GM18505 (cell line): Measurements from ENCODE around the gene MYO7A.

ENCODE experiments used
- ATAC-seq: cut with Tn5 transposase; IDR thresholded peaks from one replicate; pipeline ENCODE4 v1.9.1; 2021; ENCODE audit not compliant: unreplicated experiment
- POLR2A ChIP-seq: IDR thresholded peaks from 4 replicates; pipeline ENCODE4 v1.6.1; 2011; ENCODE audit warnings: borderline replicate concordance; ENCODE audit not compliant: insufficient read depth, insufficient read length; ENCODE audit errors: extremely low read depth

Gene MYO7A

DNA sequence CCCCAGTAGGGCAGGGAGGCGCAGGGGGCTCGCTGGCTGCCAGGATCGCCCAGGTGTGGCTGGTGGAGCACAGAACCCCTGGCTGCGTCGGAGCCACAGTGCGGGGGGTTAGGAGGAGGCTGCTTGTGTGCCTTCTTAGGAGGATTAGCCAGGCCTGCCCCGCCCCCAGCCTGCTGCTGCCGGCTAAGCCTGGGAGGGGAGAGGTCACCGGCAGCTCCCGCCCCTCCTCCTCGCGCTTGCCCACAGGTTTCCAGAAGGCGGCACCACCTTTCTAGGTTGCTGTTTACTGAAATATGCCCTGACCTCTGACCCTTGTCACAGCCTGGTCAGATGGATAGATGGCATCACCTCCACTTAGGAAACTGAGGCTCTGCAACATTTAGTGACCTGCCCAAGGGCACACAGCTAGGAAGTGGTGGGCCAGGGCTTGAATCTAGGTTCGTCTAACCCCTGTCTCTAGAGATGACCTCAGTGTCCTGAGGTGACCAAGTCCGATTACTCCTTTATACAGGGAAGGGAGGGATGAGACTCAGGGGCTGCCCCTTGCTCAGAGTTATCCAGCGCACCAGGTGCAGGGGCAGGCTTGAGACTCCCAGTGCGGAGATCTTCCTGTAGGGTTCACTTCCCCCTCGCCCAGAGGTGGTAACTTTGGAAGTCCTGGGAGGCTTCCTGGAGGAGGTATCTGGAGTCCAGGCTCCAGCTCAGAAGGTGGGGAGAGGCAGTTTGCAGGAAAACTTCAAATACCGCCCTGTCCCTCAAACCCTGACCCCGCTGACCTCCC lies 44.0 kb downstream of the MYO7A start:
- no peak for ATAC-seq
- TF ChIP-seq POLR2A, result no peak

DNA sequence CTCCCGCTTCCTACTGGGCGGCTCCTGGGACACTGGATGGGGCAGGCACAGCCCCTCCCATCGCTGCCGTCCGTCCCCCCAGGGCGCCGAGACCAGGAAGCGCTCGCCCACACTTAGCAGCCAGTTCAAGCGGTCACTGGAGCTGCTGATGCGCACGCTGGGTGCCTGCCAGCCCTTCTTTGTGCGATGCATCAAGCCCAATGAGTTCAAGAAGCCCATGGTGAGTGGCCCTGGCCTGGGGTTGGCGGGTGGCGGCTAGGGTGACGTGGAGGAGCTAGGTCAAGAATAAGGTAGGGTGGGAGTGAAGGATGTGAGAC lies 44.6 kb downstream of the MYO7A start:
- TF ChIP-seq POLR2A, result no peak
- no peak for ATAC-seq

DNA sequence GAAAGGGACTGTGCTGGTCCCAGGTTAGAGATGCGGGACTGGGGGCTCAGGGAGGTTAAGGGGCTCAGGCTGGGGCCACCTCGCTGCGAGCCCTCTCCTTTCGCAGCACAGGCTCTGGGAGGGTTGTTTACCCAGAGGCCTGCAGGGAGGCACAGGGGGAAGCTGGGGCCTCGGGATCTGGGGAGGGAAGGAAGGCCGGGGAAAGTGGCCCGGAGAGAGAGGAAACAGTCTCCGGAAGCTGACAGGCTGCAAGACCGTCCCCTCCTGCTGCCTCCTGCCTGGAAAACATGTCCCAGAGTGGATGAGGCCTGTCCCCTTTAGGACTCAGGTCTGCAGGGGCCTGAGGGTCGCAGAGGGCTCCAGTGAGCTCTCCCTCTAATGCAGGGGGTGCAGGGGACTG lies 45.4 kb downstream of the MYO7A start:
- no peak for ATAC-seq

DNA sequence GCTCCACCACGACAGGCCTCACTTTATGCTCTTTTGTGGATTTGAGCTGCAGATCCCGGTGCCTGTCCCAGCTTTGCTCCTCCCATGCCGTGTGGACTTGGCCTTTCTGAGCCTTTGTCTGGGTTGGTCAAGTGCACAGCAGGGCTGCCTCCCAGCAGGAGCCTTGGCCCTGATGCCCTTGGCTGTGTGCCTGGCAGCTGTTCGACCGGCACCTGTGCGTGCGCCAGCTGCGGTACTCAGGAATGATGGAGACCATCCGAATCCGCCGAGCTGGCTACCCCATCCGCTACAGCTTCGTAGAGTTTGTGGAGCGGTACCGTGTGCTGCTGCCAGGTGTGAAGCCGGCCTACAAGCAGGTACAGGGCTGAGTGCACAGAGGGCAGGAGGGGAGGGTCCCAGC lies 46.5 kb downstream of the MYO7A start:
- no peak for ATAC-seq
- no peak for TF ChIP-seq POLR2A

More for the DNA sequence above, 45.4 kb downstream of the MYO7A start:
- TF ChIP-seq POLR2A, result no peak

DNA sequence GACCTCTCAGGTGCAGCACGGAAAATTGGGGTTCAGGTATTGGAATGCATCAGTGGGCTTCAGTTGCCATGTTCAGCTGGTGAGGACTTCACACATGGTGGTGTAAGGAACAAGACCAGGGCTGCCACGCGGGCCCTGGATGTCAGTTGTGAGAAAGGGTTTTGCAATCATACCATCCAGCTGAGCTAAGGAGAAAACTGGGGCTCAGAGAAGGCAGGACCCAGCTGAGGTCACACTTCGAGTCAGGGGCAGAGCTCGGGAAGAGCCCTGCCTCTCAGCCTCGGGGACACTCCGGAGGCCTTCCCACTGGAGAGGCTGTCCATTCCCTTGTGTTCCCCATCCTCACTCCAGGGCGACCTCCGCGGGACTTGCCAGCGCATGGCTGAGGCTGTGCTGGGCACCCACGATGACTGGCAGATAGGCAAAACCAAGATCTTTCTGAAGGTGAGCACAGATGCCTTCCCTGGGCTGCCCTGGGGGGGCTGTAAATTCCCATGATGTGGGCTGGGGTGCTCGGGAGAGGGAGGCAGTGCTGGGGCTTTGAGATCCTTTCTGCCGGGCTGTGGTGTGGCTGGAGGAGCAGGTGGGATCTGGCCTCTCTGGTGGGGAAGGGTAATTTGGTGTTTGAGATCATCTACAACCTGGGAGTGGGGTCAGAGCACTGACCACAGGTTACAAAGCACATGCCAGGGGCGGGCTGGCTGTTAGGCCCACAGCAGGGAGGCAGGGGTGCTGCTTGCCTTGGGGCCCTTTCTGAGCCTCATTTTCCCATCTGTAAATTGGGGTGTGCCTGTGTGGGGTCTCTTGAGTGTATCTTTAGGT lies 47.2 kb downstream of the MYO7A start:
- TF ChIP-seq POLR2A, result no peak
- no peak for ATAC-seq

DNA sequence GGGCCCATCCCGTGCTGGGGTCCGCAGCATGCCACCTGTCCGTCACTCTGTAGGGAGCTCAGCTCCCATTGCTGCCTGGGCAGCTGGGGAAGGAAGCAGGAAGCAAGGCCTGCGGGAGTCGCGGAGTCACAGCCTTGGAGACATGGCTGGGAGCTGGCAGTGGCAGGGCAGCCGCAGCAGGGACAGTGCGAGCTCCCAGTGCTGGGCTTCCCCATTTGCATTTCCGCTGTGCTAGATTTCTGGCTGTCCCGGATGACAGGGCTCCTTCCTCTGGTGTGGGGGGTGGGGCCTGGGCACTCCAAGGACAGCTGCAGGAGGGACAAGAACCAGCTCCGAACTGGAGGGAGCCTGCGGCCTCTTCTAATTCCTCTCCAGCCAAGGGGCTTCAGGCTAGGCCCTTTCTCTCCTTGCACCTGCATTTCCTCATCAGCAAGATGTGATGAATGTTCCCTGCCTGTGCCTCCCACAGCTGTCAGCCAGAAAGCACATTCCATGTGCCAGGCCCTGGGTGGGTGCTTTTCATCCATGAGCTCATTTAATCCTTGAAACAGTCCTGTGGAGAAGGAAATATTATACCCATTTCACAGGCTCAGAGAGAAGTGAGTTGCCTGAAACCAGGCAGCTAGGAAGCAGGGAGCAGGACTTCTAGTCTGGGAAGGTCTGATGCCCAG lies 48.0 kb downstream of the MYO7A start:
- TF ChIP-seq POLR2A, result no peak
- no peak for ATAC-seq

DNA sequence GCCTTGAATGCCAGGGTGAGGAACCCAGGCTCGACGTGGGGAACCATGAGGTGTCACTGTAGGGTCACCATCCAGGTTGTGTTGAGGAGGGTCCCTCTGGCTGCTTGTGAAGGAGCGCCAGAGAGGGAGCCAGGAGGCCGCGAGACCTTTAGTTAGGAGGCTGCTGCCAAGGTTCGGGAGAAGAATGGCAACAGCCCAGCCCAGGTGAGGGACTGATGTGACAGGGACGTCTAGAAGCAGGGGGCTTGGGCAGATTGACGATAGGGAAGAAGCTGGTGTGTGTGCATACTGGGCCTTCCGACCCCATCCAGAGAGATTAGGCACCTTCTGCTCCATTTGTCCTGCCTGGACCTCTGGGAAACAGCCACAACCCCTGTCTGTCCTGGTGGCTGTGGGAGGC lies 49.0 kb downstream of the MYO7A start:
- TF ChIP-seq POLR2A, result no peak
- no peak for ATAC-seq

DNA sequence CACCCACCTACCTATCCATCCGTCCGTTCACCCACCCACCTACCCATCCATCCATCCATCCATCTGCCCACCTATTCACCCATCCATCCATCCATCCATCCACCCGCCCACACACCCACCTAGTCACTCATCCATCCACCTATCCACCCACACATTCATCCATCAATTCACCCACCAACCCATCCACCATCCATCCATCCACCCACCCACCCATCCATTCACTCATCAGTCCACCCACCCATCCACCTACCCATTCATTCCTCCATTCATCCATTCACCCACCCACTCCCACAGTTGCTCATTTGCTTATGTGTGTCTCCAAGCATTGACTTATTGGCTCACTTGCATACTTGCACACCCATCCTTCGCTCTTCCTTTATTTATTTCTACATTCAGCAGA lies 50.1 kb downstream of the MYO7A start:
- TF ChIP-seq POLR2A, result no peak
- no peak for ATAC-seq

DNA sequence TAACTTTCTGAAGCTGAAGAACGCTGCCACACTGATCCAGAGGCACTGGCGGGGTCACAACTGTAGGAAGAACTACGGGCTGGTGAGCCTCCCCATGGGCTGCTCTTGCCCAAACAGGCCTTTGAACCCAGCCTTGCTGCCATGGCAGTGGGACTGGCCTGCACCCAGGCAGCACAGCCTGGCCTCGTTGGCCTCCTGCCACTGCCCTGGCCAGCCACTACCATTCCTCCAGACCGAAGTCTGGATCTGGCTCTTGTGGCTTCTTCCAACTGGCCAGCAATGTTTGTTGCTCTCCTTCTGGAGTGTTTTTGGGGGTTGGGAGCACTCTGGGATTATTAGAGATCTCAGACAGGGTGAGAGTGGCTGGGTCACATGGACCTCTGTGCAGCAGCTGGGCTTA lies 51.0 kb downstream of the MYO7A start:
- no peak for ATAC-seq
- no peak for TF ChIP-seq POLR2A

DNA sequence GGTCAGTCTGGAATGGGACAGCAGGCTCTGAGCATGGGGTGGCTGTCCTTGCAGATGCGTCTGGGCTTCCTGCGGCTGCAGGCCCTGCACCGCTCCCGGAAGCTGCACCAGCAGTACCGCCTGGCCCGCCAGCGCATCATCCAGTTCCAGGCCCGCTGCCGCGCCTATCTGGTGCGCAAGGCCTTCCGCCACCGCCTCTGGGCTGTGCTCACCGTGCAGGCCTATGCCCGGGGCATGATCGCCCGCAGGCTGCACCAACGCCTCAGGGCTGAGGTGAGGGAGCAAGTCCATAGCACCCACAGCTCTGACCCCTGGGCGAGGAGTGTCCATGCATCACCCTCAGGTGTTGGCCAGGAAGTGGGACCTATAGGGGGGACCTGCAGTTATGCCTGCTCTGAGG lies 51.6 kb downstream of the MYO7A start:
- ATAC-seq, result no peak

DNA sequence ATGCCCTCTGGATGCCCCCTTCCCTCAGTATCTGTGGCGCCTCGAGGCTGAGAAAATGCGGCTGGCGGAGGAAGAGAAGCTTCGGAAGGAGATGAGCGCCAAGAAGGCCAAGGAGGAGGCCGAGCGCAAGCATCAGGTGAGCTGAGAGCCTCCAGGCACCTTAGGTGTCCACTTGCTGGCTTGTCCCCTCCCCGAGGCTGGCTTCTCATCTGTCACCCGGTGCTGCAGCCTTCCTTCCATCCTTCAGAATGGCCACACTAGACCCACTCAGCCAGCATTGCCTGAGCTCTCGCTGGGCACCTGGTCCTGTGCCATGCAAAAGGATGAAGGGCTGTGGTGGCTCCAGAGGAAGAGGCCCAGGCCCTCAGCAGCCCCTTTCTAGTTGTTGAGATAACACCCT lies 52.3 kb downstream of the MYO7A start:
- ATAC-seq, result no peak
- TF ChIP-seq POLR2A, result no peak

More for the DNA sequence above, 51.6 kb downstream of the MYO7A start:
- no peak for TF ChIP-seq POLR2A

DNA sequence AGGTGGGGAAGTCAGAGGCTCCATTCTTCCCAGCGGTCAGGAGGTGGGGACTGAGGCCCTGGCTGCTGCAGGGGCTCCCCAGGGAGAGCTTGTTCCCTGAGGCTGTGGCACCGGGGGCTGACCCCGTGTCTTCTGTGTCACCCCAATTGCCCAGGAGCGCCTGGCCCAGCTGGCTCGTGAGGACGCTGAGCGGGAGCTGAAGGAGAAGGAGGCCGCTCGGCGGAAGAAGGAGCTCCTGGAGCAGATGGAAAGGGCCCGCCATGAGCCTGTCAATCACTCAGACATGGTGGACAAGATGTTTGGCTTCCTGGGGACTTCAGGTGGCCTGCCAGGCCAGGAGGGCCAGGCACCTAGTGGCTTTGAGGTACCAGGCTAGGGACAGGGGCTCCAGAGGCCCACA lies 53.2 kb downstream of the MYO7A start:
- no peak for ATAC-seq
- TF ChIP-seq POLR2A, result no peak

DNA sequence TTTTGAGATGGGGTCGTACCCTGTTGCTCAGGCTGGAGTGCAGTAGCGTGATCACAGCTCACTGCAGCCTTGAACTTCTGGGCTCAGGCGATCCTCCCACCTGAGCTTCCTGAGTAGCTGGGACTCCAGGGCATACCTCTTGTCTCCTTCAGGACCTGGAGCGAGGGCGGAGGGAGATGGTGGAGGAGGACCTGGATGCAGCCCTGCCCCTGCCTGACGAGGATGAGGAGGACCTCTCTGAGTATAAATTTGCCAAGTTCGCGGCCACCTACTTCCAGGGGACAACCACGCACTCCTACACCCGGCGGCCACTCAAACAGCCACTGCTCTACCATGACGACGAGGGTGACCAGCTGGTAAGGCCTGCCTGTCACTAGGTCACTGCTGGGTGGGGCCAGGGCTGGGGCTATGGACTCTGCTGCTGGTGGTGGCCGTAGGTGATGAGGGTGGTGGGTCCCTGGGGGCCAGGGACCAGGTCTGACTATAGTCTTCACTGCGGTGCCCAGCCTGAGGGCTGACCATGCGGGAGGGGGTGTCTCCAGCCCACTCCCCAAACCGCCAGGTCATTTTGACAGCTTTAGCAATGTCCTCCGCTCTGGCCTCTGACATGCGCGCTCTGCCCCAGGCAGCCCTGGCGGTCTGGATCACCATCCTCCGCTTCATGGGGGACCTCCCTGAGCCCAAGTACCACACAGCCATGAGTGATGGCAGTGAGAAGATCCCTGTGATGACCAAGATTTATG lies 53.9 kb downstream of the MYO7A start:
- ATAC-seq, result no peak
- TF ChIP-seq POLR2A, result no peak
